PC-9 (cell line): ENCODE data around the gene CCN6. TPM values are rescaled to one million over a fixed set of nuclear protein-coding genes. Genes with fewer than 3 reads are reported as not detected.

Experiments used
- BruUV-seq: library from RNA; stranded (reverse); fragments of 400-500 nt; replicated peaks from 2 replicates; lab custom pipeline; 2021; lab: Mats Ljungman, UMichigan
- CTCF ChIA-PET: fragments of 300-600 bp; sonication (Branson Sonifier 250); formaldehyde crosslinking; loops from one replicate; lab custom pipeline; 2022; ENCODE audit warnings: antibody characterized with exemption; lab: Charles Lee
- POLR2A ChIA-PET: fragments of 300-600 bp; sonication (Branson Sonifier 250); formaldehyde crosslinking; loops from one replicate; lab custom pipeline; 2022; ENCODE audit warnings: antibody characterized with exemption; ENCODE audit not compliant: unreplicated experiment; lab: Charles Lee
- DNase-seq, 2 experiments: peaks; one replicate each; pipeline versions ENCODE4 v3.0.0 to v3.0.0-alpha.2; 2015 to 2022; ENCODE audit warnings: mixed read lengths in 1 of 2
- H2AFZ ChIP-seq: fragments of 200-600 bp; sonication (generic); 2 replicates; pipeline ENCODE4 v1.8.1; 2017; ENCODE audit warnings: antibody characterized with exemption
- H3F3A ChIP-seq: fragments of 200-600 bp; sonication (generic); 2 replicates; pipeline ENCODE4 v1.8.1; 2017; ENCODE audit warnings: antibody characterized with exemption, mild to moderate bottlenecking, low read depth; ENCODE audit not compliant: insufficient read depth
- H3K27ac ChIP-seq: fragments of 200-600 bp; sonication (generic); 2 replicates; pipeline ENCODE4 v1.6.1; 2016; ENCODE audit warnings: mixed run types
- H3K27me3 ChIP-seq: fragments of 200-600 bp; sonication (generic); 2 replicates; pipeline ENCODE4 v1.6.1; 2016; ENCODE audit warnings: low read depth, mixed run types; ENCODE audit not compliant: insufficient read depth
- H3K36me3 ChIP-seq: fragments of 200-600 bp; sonication (generic); 2 replicates; pipeline ENCODE4 v1.6.1; 2016; ENCODE audit warnings: low read depth, mixed run types
- H3K4me1 ChIP-seq: fragments of 200-600 bp; sonication (generic); replicated peaks from 2 replicates; pipeline ENCODE4 v1.6.1; 2016; ENCODE audit warnings: mixed run types; ENCODE audit not compliant: insufficient read depth
- H3K4me2 ChIP-seq: fragments of 200-600 bp; sonication (generic); 2 replicates; pipeline ENCODE4 v1.6.1; 2017; ENCODE audit warnings: mixed run types
- H3K4me3 ChIP-seq: fragments of 200-600 bp; sonication (generic); 2 replicates; pipeline ENCODE4 v1.6.1; 2016; ENCODE audit warnings: mixed run types
- H3K79me2 ChIP-seq: fragments of 200-600 bp; sonication (generic); 2 replicates; pipeline ENCODE4 v1.6.1; 2017; ENCODE audit warnings: low read depth, mixed run types
- H3K9me2 ChIP-seq: fragments of 200-600 bp; sonication (generic); 2 replicates; pipeline ENCODE4 v1.8.1; 2017; ENCODE audit warnings: mild to moderate bottlenecking; ENCODE audit not compliant: insufficient read depth
- H3K9me3 ChIP-seq: fragments of 200-600 bp; sonication (generic); 2 replicates; pipeline ENCODE4 v1.8.1; 2016; ENCODE audit warnings: low read depth; ENCODE audit not compliant: insufficient read depth
- H4K20me1 ChIP-seq: fragments of 200-600 bp; sonication (generic); 2 replicates; pipeline ENCODE4 v1.8.1; 2017; ENCODE audit not compliant: insufficient read depth
- EZH2 ChIP-seq: fragments of 200-600 bp; sonication (generic); IDR thresholded peaks from 2 replicates; pipeline ENCODE4 v1.8.0; 2017; ENCODE audit warnings: antibody characterized with exemption, low read depth
- intact Hi-C: fragments of 100-400 bp; cut with micrococcal nuclease; formaldehyde crosslinking; loops from one replicate; pipeline ENCODE4 v1.10.0; 2022; ENCODE audit not compliant: unreplicated experiment
- total RNA-seq: library from RNA; stranded (reverse); gene quantifications from 2 replicates; pipeline ENCODE4 v1.2.3, GENCODE V29; 2021
- TF ChIP-seq, protein P1 (sequence below): fragments of 200-600 bp; sonication (generic); conservative IDR thresholded peaks from 2 replicates; pipeline ENCODE4 v1.6.1; 2017; ENCODE audit warnings: mixed run types, antibody characterized with exemption, mild to moderate bottlenecking, moderate library complexity

The CCN6 gene
- total RNA-seq, 1 experiment from 2014 or later, result not detected

GRCh38 chr6:112021691-112022310, 32.1 kb upstream of the CCN6 start:
- CTCF ChIA-PET, result no interaction called here

DNA sequence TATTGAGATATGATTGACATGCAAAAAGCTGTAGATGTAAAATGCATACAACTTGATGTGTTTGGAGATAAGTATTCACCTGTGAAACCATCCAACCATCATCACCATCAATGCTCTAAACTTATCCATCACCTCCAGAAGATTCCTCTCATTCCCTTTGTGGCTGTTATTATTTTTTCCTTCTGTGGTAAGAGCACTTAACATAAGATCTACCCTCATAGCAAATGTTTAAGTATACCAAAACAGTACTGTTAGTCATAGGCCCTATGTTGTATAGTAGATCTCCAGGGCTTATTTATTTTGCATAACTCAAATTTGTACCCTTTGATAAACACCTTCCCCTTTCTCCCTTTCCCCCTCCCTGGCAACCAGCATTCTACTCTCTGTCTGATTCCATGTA, 31.2 kb upstream of the CCN6 start:
- DNase-seq, result no peak
- H3F3A ChIP-seq, result no peaks in the 10 kb centered on the region
- peaks cover 7% of the 10 kb centered on the region; the same call in 1 of the 2 replicates for H3K9me3 ChIP-seq
- no peak overlapping the region for H2AFZ ChIP-seq
- H3K79me2 ChIP-seq, result no peaks in the 10 kb centered on the region
- TF ChIP-seq, protein P1, sequence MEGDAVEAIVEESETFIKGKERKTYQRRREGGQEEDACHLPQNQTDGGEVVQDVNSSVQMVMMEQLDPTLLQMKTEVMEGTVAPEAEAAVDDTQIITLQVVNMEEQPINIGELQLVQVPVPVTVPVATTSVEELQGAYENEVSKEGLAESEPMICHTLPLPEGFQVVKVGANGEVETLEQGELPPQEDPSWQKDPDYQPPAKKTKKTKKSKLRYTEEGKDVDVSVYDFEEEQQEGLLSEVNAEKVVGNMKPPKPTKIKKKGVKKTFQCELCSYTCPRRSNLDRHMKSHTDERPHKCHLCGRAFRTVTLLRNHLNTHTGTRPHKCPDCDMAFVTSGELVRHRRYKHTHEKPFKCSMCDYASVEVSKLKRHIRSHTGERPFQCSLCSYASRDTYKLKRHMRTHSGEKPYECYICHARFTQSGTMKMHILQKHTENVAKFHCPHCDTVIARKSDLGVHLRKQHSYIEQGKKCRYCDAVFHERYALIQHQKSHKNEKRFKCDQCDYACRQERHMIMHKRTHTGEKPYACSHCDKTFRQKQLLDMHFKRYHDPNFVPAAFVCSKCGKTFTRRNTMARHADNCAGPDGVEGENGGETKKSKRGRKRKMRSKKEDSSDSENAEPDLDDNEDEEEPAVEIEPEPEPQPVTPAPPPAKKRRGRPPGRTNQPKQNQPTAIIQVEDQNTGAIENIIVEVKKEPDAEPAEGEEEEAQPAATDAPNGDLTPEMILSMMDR, result no peak
- H3K9me2 ChIP-seq, result no peaks in the 10 kb centered on the region
- H4K20me1 ChIP-seq, result no peaks in the 10 kb centered on the region; the same call in 1 of the 2 replicates
- H3K4me2 ChIP-seq, result no peak overlapping the region
- ChIA-PET CTCF (no interaction called here), POLR2A (no interaction called here)
- no peaks in the 10 kb centered on the region for H3K4me1 ChIP-seq
- H3K27me3 ChIP-seq, result no peaks in the 10 kb centered on the region
- intact Hi-C loops, result no loop called here
- no peaks in the 10 kb centered on the region for H3K36me3 ChIP-seq
- no TSS peak for BruUV-seq
- H3K27ac ChIP-seq, result no peak overlapping the region
- H3K4me3 ChIP-seq, result no peak overlapping the region

More at GRCh38 chr6:112021691-112022310, 32.1 kb upstream of the CCN6 start:
- Histone ChIP-seq H3K4me1 (no peaks in the 10 kb centered on the region), H3K9me2 (no peaks in the 10 kb centered on the region), H2AFZ (no peak overlapping the region), H3K27me3 (no peaks in the 10 kb centered on the region), H3K36me3 (no peaks in the 10 kb centered on the region), H3K79me2 (no peaks in the 10 kb centered on the region), H3K9me3 (peaks cover 7% of the 10 kb centered on the region; the same call in 1 of the 2 replicates), H3K4me2 (no peak overlapping the region), H3K4me3 (no peak overlapping the region), H3K27ac (no peak overlapping the region), H3F3A (no peaks in the 10 kb centered on the region), H4K20me1 (no peaks in the 10 kb centered on the region; the same call in 1 of the 2 replicates)
- POLR2A ChIA-PET, result no interaction called here
- intact Hi-C loops, result no loop called here
- TF ChIP-seq, protein P1, result no peak
- TF ChIP-seq EZH2, result no peak
- no TSS peak for BruUV-seq
- no peak for DNase-seq

DNA sequence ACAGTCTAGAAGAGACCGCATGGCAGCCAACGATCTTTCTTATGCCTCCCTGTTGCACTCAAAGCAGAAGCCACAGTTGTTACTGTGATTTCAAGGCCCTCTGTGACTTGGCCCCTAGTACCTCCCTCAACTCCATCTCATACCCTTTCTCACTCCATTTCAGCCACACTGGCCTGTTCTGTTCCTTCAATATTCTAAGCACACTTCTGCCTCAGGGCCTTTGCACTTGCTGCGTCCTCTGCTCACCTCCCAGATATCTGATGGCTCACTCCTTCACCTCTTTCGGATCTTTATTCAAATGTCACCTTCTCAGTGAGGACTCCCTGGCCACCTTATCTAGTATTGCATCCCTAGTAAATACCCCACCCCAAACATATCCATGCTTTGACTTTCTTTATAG, 29.4 kb upstream of the CCN6 start:
- Histone ChIP-seq H4K20me1 (no peaks in the 10 kb centered on the region; the same call in 1 of the 2 replicates), H3K9me2 (no peaks in the 10 kb centered on the region; the same call in 1 of the 2 replicates), H3K4me2 (no peak overlapping the region), H3K79me2 (no peaks in the 10 kb centered on the region), H3K36me3 (no peaks in the 10 kb centered on the region), H3K4me3 (no peak overlapping the region), H2AFZ (no peak overlapping the region), H3K27ac (no peak overlapping the region), H3K4me1 (no peaks in the 10 kb centered on the region), H3K27me3 (no peaks in the 10 kb centered on the region), H3F3A (no peaks in the 10 kb centered on the region), H3K9me3 (peaks cover 7% of the 10 kb centered on the region; the same call in 1 of the 2 replicates)
- ChIA-PET POLR2A (no interaction called here), CTCF (no interaction called here)
- intact Hi-C loops, result no loop called here
- no peak for DNase-seq
- TF ChIP-seq, protein P1, result no peak
- no peak for TF ChIP-seq EZH2
- no TSS peak for BruUV-seq
